ENCODE data around the gene CD52.
"Not testable (repeated sequence)": the region's sequence is repeated elsewhere in the genome, so short reads cannot be mapped to it uniquely, and the experiment has no call there.

CD52 gene

GRCh38 chr1:26295194-26296138 lies 22.3 kb upstream of the CD52 start:
- DNase-seq = no peak
- intact Hi-C loops (cut with DNase I) = no loop called here

- DNase-seq = no peak
- intact Hi-C loops (cut with DNase I) = no loop called here
Measured at GRCh38 chr1:26296340-26297056, 21.3 kb upstream of the CD52 start.

GRCh38 chr1:26297057-26297790 lies 20.5 kb upstream of the CD52 start:
- DNase-seq = no peak
- intact Hi-C loops (cut with DNase I) = no loop called here

GRCh38 chr1:26297791-26298124 lies 20.0 kb upstream of the CD52 start:
- intact Hi-C loops (cut with DNase I) = no loop called here
- no peak for DNase-seq

- intact Hi-C loops (cut with DNase I) = no loop called here
- no peak for DNase-seq
Measured at GRCh38 chr1:26300578-26301275, 17.0 kb upstream of the CD52 start.

- intact Hi-C loops (cut with DNase I) = no loop called here
- DNase-seq = no peak
Measured at GRCh38 chr1:26302733-26303405, 14.9 kb upstream of the CD52 start.

- intact Hi-C loops (cut with DNase I) = no loop called here
- DNase-seq = no peak
Measured at GRCh38 chr1:26305667-26306289, 12.0 kb upstream of the CD52 start.

- DNase-seq = peak; percentile 75 to 96 (median 90)
- intact Hi-C loops (cut with DNase I) = no loop called here
Measured at GRCh38 chr1:26306290-26307229, 11.2 kb upstream of the CD52 start, which contains the start of gene UBXN11. TSS of gene UBXN11 (minus strand) at chr1:26306636. CDS start at chr1:26302883, 3,753 bp downstream.

- intact Hi-C loops (cut with DNase I) = no loop called here
- no peak for DNase-seq
Measured at GRCh38 chr1:26307363-26307781, 10.4 kb upstream of the CD52 start.

GRCh38 chr1:26307966-26308899 lies 9.5 kb upstream of the CD52 start:
- intact Hi-C loops (cut with DNase I); DNase-seq: not testable (repeated sequence)

- DNase-seq = no peak
- intact Hi-C loops (cut with DNase I) = no loop called here
Measured at GRCh38 chr1:26314501-26314900, 3.3 kb upstream of the CD52 start.

- DNase-seq = no peak
- intact Hi-C loops (cut with DNase I) = no loop called here
Measured at GRCh38 chr1:26315874-26316850, 1.6 kb upstream of the CD52 start.

- DNase-seq = no peak
- intact Hi-C loops (cut with DNase I) = no loop called here
Measured at GRCh38 chr1:26317146-26317545, 612 bp upstream of the CD52 start.

- peak in 11 of 42 donors; percentile 10 to 48 (median 24) for DNase-seq
- intact Hi-C loops (cut with DNase I) = no loop called here
Measured at GRCh38 chr1:26318338-26319064, 743 bp downstream of the CD52 start.
